Astrocyte (in vitro differentiated cells and primary cell): Measurements from ENCODE around the gene FAF1.

Source experiments
- EZH2 ChIP-seq: IDR thresholded peaks from 2 replicates; pipeline ENCODE4 v1.6.1; 2012; ENCODE audit warnings: mild to moderate bottlenecking, low read length, inconsistent platforms; ENCODE audit not compliant: insufficient read depth
- TF ChIP-seq, protein P1 (sequence below): IDR thresholded peaks from 2 replicates; pipeline ENCODE4 v1.5.1; 2011; ENCODE audit warnings: low read depth, mild to moderate bottlenecking, inconsistent platforms, low read length, moderate library complexity; ENCODE audit not compliant: insufficient read depth

DNA sequence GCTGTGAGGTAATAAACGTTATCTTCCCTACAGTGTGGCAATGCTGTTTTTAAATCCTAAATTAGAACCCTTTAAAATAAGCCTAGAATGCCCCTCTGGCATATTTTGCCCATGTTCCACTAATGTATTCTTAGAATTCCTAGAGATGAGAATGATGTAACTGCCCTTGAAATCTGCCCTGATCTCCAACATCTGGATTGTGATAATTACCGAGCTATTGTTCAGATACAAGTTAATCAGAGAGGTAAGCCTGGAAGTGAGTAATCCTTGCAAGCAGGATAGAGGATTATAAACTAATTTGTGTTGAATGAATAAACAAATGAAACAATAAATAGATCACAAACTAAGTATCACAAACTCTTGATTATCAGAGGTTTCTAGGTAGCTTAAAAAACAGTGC is 429.0 kb downstream of the FAF1 start:
- TF ChIP-seq, protein P1, sequence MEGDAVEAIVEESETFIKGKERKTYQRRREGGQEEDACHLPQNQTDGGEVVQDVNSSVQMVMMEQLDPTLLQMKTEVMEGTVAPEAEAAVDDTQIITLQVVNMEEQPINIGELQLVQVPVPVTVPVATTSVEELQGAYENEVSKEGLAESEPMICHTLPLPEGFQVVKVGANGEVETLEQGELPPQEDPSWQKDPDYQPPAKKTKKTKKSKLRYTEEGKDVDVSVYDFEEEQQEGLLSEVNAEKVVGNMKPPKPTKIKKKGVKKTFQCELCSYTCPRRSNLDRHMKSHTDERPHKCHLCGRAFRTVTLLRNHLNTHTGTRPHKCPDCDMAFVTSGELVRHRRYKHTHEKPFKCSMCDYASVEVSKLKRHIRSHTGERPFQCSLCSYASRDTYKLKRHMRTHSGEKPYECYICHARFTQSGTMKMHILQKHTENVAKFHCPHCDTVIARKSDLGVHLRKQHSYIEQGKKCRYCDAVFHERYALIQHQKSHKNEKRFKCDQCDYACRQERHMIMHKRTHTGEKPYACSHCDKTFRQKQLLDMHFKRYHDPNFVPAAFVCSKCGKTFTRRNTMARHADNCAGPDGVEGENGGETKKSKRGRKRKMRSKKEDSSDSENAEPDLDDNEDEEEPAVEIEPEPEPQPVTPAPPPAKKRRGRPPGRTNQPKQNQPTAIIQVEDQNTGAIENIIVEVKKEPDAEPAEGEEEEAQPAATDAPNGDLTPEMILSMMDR: no peak
- TF ChIP-seq EZH2: no peak
